WTC11 (cell line): Measurements from ENCODE around the gene SNX9. TPM values are rescaled to one million over a fixed set of nuclear protein-coding genes. Genes with fewer than 3 reads are reported as not detected.

Experiments
- ATAC-seq: fragments of 200-7000 bp; cut with Tn5 transposase; 2 replicates; pipeline ENCODE4 v1.10.0; 2021; ENCODE audit warnings: mild to moderate bottlenecking, moderate library complexity
- CTCF ChIA-PET: fragments of 300-600 bp; sonication (Branson Sonifier 250); formaldehyde crosslinking; loops from one replicate; lab custom pipeline; 2021; ENCODE audit warnings: antibody characterized with exemption; lab: Charles Lee
- POLR2A ChIA-PET: fragments of 350-600 bp; sonication (Branson Sonifier 250); formaldehyde crosslinking; loops from one replicate; lab custom pipeline; 2021; ENCODE audit warnings: antibody characterized with exemption; lab: Charles Lee
- DNase-seq: peaks from one replicate; pipeline ENCODE4 v3.0.0; 2021; ENCODE audit warnings: low spot score
- H3K27ac Mint-ChIP-seq: 2 replicates; pipeline ENCODE4 v1.8.0; 2021; ENCODE audit warnings: mixed read lengths
- H3K27me3 Mint-ChIP-seq: 2 replicates; pipeline ENCODE4 v1.8.0; 2021; ENCODE audit warnings: low read depth, mild to moderate bottlenecking, moderate library complexity, mixed read lengths
- H3K36me3 Mint-ChIP-seq: 2 replicates; pipeline ENCODE4 v1.8.0; 2021; ENCODE audit warnings: mixed read lengths
- H3K4me1 Mint-ChIP-seq: 2 replicates; pipeline ENCODE4 v1.8.0; 2022; ENCODE audit warnings: mixed read lengths
- H3K4me3 Mint-ChIP-seq: 2 replicates; pipeline ENCODE4 v1.8.0; 2021; ENCODE audit warnings: mild to moderate bottlenecking, moderate library complexity, mixed read lengths
- H3K9me3 Mint-ChIP-seq: 2 replicates; pipeline ENCODE4 v1.8.0; 2021; ENCODE audit warnings: mixed read lengths
- GABPB1 ChIP-seq: sonication (generic); formaldehyde crosslinking; IDR thresholded peaks from 2 replicates; pipeline ENCODE4 v1.8.1; 2023; ENCODE audit warnings: mild to moderate bottlenecking, missing genetic modification reagents
- GTF2I ChIP-seq: fragments of 250-450 bp; sonication (Bioruptor Pico); conservative IDR thresholded peaks from 2 replicates; pipeline ENCODE4 v1.4.0; 2021; ENCODE audit warnings: mild to moderate bottlenecking
- JUN ChIP-seq: sonication (generic); formaldehyde crosslinking; IDR thresholded peaks from 2 replicates; pipeline ENCODE4 v1.8.0; 2023; ENCODE audit warnings: mild to moderate bottlenecking, missing genetic modification reagents
- MXD4 ChIP-seq: fragments of 250-450 bp; sonication (Bioruptor Pico); IDR thresholded peaks from 2 replicates; pipeline ENCODE4 v1.8.0; 2021; ENCODE audit warnings: mild to moderate bottlenecking, moderate library complexity, borderline replicate concordance
- NFYB ChIP-seq: sonication (generic); formaldehyde crosslinking; conservative IDR thresholded peaks from 2 replicates; pipeline ENCODE4 v1.8.0; 2022; ENCODE audit warnings: low read depth, missing genetic modification reagents
- USF2 ChIP-seq: sonication (generic); formaldehyde crosslinking; IDR thresholded peaks from 2 replicates; pipeline ENCODE4 v1.8.1; 2023; ENCODE audit warnings: mild to moderate bottlenecking, missing genetic modification reagents, moderate library complexity
- ZBTB21 ChIP-seq: sonication (generic); formaldehyde crosslinking; IDR thresholded peaks from 2 replicates; pipeline ENCODE4 v1.8.1; 2023; ENCODE audit warnings: mild to moderate bottlenecking, missing genetic modification reagents, borderline replicate concordance
- ZNF121 ChIP-seq: sonication (generic); formaldehyde crosslinking; IDR thresholded peaks from 2 replicates; pipeline ENCODE4 v1.8.0; 2023; ENCODE audit warnings: missing genetic modification reagents
- ZNF138 ChIP-seq: sonication (generic); formaldehyde crosslinking; conservative IDR thresholded peaks from 2 replicates; pipeline ENCODE4 v1.8.1; 2022; ENCODE audit warnings: mild to moderate bottlenecking, moderate library complexity, missing genetic modification reagents
- ZNF232 ChIP-seq: sonication (generic); formaldehyde crosslinking; IDR thresholded peaks from 2 replicates; pipeline ENCODE4 v1.8.0; 2022; ENCODE audit warnings: mild to moderate bottlenecking, missing genetic modification reagents
- ZNF263 ChIP-seq: sonication (generic); formaldehyde crosslinking; IDR thresholded peaks from 2 replicates; pipeline ENCODE4 v1.8.1; 2022; ENCODE audit warnings: low read depth, mild to moderate bottlenecking, moderate library complexity, missing genetic modification reagents
- ZNF317 ChIP-seq: sonication (generic); formaldehyde crosslinking; IDR thresholded peaks from 2 replicates; pipeline ENCODE4 v1.8.1; 2023; ENCODE audit warnings: low read depth, mild to moderate bottlenecking, moderate library complexity, missing genetic modification reagents, borderline replicate concordance
- ZNF396 ChIP-seq: fragments of 250-450 bp; sonication (Bioruptor Pico); IDR thresholded peaks from 2 replicates; pipeline ENCODE4 v1.8.0; 2021; ENCODE audit warnings: mild to moderate bottlenecking, moderate library complexity, borderline replicate concordance
- ZNF416 ChIP-seq: fragments of 250-450 bp; sonication (Bioruptor Pico); IDR thresholded peaks from 2 replicates; pipeline ENCODE4 v1.9.0; 2021; ENCODE audit warnings: mild to moderate bottlenecking, inconsistent platforms
- total RNA-seq: library from RNA; stranded (reverse); gene quantifications from 3 replicates; pipeline ENCODE4 v1.2.3, GENCODE V29; 2021
- TF ChIP-seq, protein P1 (sequence below): sonication (generic); formaldehyde crosslinking; IDR thresholded peaks from 2 replicates; pipeline ENCODE4 v1.8.0; 2022; ENCODE audit warnings: mild to moderate bottlenecking, missing genetic modification reagents
- TF ChIP-seq, protein P2 (sequence below): fragments of 250-450 bp; sonication (Bioruptor Pico); IDR thresholded peaks from 2 replicates; pipeline ENCODE4 v2.1.2; 2022; ENCODE audit warnings: mild to moderate bottlenecking, moderate library complexity
- TF ChIP-seq, protein P3 (sequence below): sonication (generic); formaldehyde crosslinking; IDR thresholded peaks from 2 replicates; pipeline ENCODE4 v1.8.0; 2023; ENCODE audit warnings: missing genetic modification reagents
- TF ChIP-seq, protein P4 (sequence below): sonication (generic); formaldehyde crosslinking; IDR thresholded peaks from 2 replicates; pipeline ENCODE4 v1.8.1; 2023; ENCODE audit warnings: mild to moderate bottlenecking, missing genetic modification reagents, moderate library complexity
- TF ChIP-seq, protein P5 (sequence below): sonication (generic); formaldehyde crosslinking; IDR thresholded peaks from 2 replicates; pipeline ENCODE4 v1.8.1; 2023; ENCODE audit warnings: mild to moderate bottlenecking, missing genetic modification reagents
- TF ChIP-seq, protein P6 (sequence below): sonication (generic); formaldehyde crosslinking; conservative IDR thresholded peaks from 2 replicates; pipeline ENCODE4 v1.8.1; 2023; ENCODE audit warnings: mild to moderate bottlenecking, low read depth, missing genetic modification reagents, moderate library complexity

Gene SNX9
- total RNA-seq, 1 experiment from 2014 or later: 35.0 TPM

DNA sequence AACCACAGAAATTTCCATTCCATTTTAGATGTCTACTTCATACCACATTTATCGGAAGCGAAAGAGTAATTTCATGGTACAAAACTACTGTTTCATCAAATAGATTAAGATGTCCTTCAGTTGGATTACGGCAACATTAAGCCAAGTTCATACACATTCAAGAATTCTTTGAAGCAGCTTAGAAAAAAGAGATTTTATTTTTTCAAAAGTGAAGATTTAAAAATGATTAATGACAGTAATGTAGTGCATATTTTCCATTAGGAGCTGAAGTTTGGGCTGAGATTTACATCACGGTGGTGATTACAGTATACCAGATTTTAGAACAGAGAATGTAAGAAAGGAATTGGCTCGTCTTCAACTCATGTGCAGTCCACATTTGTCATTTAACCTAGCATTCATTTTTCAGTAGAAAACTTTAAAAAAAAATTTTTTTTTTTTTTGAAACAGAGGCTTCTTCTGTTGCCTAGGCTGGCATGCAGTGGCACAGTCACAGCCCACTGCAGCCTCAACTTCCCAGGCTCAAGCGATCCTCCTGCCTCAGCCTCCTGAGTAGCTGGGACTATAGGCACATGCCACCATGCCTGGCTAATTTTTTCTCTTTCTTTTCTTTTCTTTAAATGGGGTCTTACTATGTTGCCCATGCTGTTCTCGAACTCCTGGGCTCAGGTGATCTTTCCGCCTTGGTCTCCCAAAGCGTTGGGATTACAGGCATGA lies 160.5 kb downstream of the SNX9 start:
- H3K36me3 Mint-ChIP-seq: no peaks in the 10 kb centered on the region
- peak overlapping the region; percentile 88 for H3K27ac Mint-ChIP-seq
- H3K27me3 Mint-ChIP-seq: peaks cover 19% of the 10 kb centered on the region
- ChIA-PET POLR2A (no interaction called here), CTCF (interaction anchor here (1.0 to 3.8 kb wide), 4 partner anchors 12 to 669 kb away, joined by 4 to 15 read pairs (median 6); no protein-coding TSS in a partner anchor)
- no peak for DNase-seq
- TF ChIP-seq ZNF317: no peak
- peak overlapping the region; percentile 70; the same call in 1 of the 2 replicates for H3K4me3 Mint-ChIP-seq
- H3K4me1 Mint-ChIP-seq: peaks cover 58% of the 10 kb centered on the region
- no peak for ATAC-seq
- H3K9me3 Mint-ChIP-seq: no peaks in the 10 kb centered on the region

DNA sequence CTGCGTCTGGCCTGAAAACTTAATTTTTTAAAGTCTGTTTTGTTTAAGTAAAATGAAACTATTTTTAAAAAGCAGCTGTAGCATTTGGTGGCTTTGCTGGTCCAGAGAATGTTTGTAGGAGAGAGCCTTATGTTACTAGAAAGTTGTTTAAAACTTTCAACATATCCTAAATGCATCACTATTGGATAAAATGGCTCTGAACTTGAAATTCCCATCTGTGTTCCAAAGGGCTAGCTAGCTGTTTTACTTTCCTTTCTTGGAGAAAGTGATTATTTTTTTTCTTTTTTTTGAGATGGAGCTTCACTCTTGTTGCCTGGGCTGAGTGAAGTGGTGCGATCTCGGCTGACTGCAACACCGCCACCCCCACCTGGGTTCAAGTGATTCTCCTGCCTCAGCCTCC lies 161.1 kb downstream of the SNX9 start:
- DNase-seq: no peak
- no peak for ATAC-seq
- TF ChIP-seq, protein P1, sequence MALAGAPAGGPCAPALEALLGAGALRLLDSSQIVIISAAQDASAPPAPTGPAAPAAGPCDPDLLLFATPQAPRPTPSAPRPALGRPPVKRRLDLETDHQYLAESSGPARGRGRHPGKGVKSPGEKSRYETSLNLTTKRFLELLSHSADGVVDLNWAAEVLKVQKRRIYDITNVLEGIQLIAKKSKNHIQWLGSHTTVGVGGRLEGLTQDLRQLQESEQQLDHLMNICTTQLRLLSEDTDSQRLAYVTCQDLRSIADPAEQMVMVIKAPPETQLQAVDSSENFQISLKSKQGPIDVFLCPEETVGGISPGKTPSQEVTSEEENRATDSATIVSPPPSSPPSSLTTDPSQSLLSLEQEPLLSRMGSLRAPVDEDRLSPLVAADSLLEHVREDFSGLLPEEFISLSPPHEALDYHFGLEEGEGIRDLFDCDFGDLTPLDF (CRISPR knock-in tag): no peak
- TF ChIP-seq ZNF396 (CRISPR knock-in tag): no peak
- TF ChIP-seq ZNF232 (CRISPR knock-in tag): no peak
- no peak for TF ChIP-seq MXD4 (CRISPR knock-in tag)
- TF ChIP-seq, protein P2, sequence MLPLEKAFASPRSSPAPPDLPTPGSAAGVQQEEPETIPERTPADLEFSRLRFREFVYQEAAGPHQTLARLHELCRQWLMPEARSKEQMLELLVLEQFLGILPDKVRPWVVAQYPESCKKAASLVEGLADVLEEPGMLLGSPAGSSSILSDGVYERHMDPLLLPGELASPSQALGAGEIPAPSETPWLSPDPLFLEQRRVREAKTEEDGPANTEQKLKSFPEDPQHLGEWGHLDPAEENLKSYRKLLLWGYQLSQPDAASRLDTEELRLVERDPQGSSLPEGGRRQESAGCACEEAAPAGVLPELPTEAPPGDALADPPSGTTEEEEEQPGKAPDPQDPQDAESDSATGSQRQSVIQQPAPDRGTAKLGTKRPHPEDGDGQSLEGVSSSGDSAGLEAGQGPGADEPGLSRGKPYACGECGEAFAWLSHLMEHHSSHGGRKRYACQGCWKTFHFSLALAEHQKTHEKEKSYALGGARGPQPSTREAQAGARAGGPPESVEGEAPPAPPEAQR (CRISPR knock-in tag): no peak
- TF ChIP-seq, protein P3, sequence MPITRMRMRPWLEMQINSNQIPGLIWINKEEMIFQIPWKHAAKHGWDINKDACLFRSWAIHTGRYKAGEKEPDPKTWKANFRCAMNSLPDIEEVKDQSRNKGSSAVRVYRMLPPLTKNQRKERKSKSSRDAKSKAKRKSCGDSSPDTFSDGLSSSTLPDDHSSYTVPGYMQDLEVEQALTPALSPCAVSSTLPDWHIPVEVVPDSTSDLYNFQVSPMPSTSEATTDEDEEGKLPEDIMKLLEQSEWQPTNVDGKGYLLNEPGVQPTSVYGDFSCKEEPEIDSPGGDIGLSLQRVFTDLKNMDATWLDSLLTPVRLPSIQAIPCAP: no peak
- TF ChIP-seq, protein P4, sequence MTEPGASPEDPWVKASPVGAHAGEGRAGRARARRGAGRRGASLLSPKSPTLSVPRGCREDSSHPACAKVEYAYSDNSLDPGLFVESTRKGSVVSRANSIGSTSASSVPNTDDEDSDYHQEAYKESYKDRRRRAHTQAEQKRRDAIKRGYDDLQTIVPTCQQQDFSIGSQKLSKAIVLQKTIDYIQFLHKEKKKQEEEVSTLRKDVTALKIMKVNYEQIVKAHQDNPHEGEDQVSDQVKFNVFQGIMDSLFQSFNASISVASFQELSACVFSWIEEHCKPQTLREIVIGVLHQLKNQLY (CRISPR knock-in tag): no peak
- TF ChIP-seq GTF2I: no peak
- TF ChIP-seq, protein P5, sequence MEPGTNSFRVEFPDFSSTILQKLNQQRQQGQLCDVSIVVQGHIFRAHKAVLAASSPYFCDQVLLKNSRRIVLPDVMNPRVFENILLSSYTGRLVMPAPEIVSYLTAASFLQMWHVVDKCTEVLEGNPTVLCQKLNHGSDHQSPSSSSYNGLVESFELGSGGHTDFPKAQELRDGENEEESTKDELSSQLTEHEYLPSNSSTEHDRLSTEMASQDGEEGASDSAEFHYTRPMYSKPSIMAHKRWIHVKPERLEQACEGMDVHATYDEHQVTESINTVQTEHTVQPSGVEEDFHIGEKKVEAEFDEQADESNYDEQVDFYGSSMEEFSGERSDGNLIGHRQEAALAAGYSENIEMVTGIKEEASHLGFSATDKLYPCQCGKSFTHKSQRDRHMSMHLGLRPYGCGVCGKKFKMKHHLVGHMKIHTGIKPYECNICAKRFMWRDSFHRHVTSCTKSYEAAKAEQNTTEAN (CRISPR knock-in tag): no peak
- TF ChIP-seq JUN (CRISPR knock-in tag): no peak
- TF ChIP-seq USF2 (CRISPR knock-in tag): no peak
- H3K27ac Mint-ChIP-seq: 0 out of 2 replicates have a peak overlapping the region, but pooled peaks have one; percentile 27
- H3K36me3 Mint-ChIP-seq: no peaks in the 10 kb centered on the region
- peaks cover 19% of the 10 kb centered on the region for H3K27me3 Mint-ChIP-seq
- no peak overlapping the region for H3K4me3 Mint-ChIP-seq
- ChIA-PET CTCF (interaction anchor here (0.7 to 3.8 kb wide), 4 partner anchors 42 to 669 kb away, joined by 3 to 15 read pairs (median 4); no protein-coding TSS in a partner anchor), POLR2A (interaction anchor here (0.5 to 1.0 kb wide), 2 partner anchors 13 to 30 kb away, joined by 3 read pairs; no protein-coding TSS in a partner anchor)
- peaks cover 63% of the 10 kb centered on the region for H3K4me1 Mint-ChIP-seq
- no peaks in the 10 kb centered on the region for H3K9me3 Mint-ChIP-seq

DNA sequence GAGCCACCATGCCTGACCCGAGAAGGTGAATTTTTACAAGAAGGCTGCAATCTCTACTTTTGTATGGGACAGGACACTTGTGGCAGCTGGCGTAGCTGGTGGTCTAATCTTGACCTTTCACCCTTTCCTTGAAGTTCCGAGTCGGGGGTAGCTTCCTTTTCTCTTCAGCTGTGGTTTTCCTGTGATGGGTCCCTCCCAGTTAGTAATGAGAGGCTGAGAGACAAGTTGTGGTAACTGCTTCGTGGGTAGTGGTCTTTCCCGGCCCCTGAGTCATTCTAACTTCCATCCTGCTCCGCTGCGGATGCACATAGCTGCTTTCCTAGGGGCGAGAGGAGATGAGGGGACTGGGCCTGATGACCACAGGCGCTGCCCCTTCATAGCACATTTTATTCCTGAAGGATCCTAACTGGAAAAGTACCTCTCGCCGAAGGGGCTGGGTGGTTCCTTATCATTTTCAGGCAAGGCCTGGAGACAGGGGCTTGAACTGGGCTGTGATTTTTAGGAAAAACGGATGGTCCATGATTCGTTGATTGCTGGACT lies 161.7 kb downstream of the SNX9 start:
- H3K27me3 Mint-ChIP-seq: peaks cover 16% of the 10 kb centered on the region
- peak overlapping the region; percentile 90 for H3K27ac Mint-ChIP-seq
- peaks cover 68% of the 10 kb centered on the region for H3K4me1 Mint-ChIP-seq
- CTCF ChIA-PET: interaction anchor here (0.7 to 3.8 kb wide), 3 partner anchors 42 to 229 kb away, joined by 3 to 15 read pairs (median 3); no protein-coding TSS in a partner anchor
- POLR2A ChIA-PET: interaction anchor here (0.5 to 1.0 kb wide), 2 partner anchors 12 to 30 kb away, joined by 3 read pairs; no protein-coding TSS in a partner anchor
- no peak overlapping the region for H3K4me3 Mint-ChIP-seq
- no peaks in the 10 kb centered on the region for H3K36me3 Mint-ChIP-seq
- H3K9me3 Mint-ChIP-seq: no peaks in the 10 kb centered on the region
- DNase-seq: no peak
- ATAC-seq: no peak
- TF ChIP-seq, protein P4 (CRISPR knock-in tag): no peak
- TF ChIP-seq ZNF416 (no peak), ZNF121 (CRISPR knock-in tag) (no peak), ZBTB21 (CRISPR knock-in tag) (no peak), ZNF138 (CRISPR knock-in tag) (no peak), ZNF263 (CRISPR knock-in tag) (no peak), NFYB (no peak), ZNF317 (no peak), GABPB1 (no peak)
- TF ChIP-seq, protein P6, sequence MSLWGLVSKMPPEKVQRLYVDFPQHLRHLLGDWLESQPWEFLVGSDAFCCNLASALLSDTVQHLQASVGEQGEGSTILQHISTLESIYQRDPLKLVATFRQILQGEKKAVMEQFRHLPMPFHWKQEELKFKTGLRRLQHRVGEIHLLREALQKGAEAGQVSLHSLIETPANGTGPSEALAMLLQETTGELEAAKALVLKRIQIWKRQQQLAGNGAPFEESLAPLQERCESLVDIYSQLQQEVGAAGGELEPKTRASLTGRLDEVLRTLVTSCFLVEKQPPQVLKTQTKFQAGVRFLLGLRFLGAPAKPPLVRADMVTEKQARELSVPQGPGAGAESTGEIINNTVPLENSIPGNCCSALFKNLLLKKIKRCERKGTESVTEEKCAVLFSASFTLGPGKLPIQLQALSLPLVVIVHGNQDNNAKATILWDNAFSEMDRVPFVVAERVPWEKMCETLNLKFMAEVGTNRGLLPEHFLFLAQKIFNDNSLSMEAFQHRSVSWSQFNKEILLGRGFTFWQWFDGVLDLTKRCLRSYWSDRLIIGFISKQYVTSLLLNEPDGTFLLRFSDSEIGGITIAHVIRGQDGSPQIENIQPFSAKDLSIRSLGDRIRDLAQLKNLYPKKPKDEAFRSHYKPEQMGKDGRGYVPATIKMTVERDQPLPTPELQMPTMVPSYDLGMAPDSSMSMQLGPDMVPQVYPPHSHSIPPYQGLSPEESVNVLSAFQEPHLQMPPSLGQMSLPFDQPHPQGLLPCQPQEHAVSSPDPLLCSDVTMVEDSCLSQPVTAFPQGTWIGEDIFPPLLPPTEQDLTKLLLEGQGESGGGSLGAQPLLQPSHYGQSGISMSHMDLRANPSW: no peak
